Stimulated activated CD4-positive, alpha-beta T cell treated with anti-CD3 and anti-CD28 coated beads, Interleukin-15, amount 100 ng/mL, for 1 hour (primary cell): ENCODE measurements around the gene SLMAP.
"Not testable (repeated sequence)": the region's sequence is repeated elsewhere in the genome, so short reads cannot be mapped to it uniquely, and the experiment has no call there.

Source experiments
- DNase-seq, 2 donors: peaks; one replicate each; pipeline ENCODE4 v3.0.0-alpha.2; 2020; ENCODE audit warnings: low read depth in 1 of 2, low spot score in 1 of 2

The SLMAP gene

DNA sequence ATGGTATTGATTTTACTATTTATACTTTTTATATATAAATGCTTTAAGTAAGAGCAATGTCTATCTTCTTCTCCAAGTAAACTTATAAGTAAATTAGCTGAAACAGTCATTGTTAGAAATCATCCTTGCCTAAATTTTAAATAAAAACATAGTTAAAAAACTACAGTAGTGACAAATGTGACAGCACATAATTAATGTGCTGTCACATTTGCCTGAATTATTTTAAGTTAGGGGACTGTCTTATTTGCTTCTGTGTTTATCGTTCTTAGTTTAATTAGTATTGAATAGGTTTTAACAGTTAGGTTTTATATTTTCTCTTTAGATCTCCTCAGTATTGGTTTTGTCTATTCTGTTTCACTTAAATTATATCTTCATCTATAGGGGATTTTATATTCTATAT, 36.1 kb downstream of the SLMAP start:
- no peak for DNase-seq

DNA sequence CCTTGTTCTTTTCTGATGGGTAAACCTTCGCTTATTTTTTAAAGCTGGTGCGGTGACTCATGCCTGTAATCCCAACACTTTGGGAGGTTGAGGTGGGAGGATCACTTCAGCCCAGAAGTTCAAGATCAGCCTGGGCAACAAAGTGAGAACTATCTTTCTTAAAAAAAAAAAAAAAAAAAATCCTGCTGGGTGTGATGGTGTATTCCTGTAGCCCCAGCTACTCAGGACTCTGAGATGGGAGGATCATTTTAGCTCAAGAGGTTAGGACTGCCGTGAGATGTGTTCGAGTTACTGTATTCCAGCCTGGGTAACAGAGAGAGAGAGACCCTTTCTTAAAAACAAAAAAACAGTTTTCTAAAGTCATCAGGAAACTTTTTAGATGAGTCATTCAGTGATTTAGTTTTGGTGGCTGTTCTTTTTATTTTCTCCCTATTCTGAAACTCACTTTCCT, 37.7 kb downstream of the SLMAP start:
- no peak for DNase-seq

DNA sequence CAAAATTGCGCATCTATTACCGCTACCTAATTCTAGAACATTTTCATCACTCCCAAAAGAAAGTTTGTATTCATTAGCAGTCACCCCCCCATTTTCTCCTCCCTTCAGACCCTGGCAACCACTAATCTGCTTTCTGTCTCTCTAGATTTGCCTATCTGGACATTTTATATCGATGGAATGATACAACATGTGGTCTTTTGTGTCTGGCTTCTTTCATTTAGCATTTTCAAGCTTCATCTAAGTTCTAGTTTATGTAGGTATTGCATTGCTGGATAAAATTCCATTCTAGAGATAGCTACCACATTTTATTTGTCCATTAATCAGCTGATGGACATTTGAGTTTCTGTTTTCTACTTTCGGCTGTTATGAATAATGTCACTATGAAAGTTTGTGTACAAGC, 38.4 kb downstream of the SLMAP start:
- DNase-seq: no peak

DNA sequence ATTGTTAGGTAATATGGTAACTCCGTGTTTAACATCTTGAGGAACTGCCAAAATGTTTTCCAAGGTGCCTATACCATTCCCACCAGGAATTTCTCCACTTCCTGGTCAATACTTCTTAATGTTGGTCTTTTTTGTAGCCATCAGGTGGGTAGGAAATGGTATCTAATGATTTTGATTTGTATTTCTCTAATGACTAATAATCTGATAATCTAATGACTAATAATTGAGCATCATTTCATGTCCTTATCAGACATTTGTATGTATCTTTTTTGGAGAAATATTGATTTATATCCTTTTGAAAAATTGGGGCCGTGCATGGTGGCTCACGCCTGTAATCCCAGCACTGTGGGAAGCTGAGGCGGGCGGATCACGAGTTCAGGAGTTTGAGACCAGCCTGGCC, 38.8 kb downstream of the SLMAP start:
- DNase-seq: no peak

DNA sequence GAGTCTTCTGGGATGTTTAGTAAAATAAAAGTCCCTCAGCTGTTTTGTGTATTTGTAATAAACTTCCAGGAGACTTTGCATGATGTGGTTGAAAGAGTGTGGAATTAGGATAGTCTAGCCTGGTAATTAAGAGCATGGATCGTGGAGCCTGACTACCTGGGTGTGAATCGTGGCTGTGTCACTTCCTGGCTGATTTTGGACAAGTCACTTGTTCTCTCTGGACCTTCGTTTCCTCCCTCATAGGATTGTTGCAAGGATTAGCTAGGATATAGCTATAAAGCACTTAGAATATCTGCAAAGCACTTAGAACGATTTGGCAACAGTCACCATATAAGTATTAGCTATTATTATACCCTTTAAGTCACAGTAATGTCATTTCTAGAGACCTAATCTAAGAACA, 40.2 kb downstream of the SLMAP start:
- no peak for DNase-seq

DNA sequence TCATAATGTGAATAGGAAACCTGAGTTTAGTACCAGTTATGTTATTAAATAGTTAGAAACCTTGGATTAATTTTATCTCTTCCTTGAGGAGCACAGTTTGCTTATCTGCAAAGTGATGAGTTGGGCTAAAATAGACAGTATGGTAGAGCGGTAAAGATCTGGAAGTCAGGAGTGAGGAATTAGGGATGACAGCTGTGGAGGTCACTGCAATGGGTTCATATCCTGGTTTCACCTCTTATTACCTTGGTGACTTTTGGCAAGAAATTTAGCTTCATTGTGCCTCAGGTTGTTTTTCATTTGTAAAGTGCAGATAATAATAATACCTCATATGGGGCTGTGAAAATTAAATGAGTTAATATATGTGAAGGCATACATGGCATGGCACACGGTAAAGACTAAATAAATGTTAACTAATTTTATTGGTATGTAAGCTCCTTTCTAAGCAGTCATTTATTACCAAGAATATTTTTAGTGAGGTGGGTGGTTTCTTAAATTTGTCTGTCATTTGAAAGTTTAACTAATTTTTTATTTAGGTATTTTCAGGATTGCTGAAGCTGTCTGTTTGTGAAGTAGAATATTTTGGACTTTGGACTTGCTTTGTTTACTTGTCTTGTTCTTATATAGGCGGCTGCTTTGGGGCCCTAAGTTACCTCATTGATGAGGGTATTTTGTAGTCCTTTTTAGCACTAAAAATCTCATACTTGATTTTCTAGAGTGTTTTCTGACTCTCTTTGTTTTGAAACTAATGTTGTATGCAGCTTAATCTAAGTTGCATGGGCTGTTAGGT, 41.8 kb downstream of the SLMAP start:
- no peak for DNase-seq

DNA sequence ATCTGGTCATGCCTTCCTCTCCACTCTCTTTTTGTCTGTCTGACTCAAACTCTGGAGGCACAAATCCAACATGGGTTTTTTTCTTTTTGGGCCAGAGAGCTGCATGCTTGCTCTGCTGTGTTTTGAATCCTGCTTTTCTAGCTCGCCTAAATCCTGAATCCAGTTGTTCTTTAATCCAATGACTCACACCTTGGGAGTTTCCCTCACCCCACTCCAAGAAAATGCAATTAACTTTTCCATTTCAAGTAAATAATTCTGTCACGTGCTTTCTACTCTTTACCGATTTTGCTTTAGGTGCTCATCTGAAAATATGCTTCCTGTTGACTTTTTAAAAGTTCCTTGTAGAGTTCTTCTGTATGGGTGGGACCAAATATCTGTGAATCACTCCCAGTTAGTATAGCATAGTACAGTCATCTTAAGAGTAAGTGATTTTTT, 47.6 kb downstream of the SLMAP start:
- DNase-seq: no peak

DNA sequence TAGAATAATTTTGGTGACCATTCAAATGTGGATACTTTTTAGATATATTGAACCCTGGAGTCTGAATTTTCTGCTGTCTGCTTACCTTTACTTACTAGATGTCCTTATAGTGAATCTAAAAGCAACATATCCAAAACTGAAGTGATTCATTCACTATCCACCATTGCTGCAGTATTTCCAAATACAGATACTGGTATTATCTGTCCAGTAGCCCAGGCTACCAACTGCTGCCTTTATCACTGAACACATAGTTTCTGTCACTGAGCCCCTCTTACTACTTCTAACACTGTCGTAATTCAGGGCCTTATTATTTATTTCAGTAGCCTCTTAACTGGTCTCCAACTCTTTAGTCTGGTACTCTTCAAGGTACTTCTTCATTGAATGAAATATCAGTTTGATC, 49.2 kb downstream of the SLMAP start:
- no peak for DNase-seq

DNA sequence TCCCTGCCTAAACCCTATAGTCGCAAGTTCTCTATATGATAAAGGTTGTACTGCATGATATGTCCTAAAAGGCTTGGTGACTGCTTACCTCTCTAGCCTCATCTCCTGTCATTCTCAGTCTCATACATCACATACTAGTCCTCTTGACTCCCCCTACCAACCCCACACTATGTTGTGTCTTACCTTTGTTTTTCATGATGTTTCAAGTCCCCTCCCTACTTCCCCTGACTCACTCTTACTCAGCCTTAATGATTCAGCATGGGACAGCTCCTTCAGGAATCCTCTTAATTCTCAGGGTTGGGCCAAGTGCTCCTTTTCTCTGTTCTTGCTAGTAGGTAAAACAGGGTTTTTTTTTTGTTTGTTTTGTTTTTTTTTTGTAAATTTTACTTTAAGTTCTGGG, 49.6 kb downstream of the SLMAP start:
- no peak for DNase-seq

DNA sequence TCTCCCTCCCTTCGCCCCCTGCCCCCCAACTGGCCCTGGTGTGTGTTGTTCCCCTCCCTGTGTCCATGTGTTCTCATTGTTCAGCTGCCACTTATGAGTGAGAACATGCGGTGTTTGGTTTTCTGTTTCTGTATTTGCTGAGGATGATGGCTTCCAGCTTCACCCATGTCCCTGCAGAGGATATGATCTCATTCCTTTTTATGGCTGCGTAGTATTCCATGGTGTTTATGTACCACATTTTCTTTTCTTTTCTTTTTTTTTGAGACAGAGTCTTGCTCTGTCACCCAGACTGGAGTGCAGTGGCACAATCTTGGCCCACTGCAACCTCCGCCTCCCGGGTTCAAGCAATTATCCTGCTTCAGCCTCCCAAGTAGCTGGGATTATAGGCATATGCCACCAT, 50.1 kb downstream of the SLMAP start:
- not testable (repeated sequence) for DNase-seq

DNA sequence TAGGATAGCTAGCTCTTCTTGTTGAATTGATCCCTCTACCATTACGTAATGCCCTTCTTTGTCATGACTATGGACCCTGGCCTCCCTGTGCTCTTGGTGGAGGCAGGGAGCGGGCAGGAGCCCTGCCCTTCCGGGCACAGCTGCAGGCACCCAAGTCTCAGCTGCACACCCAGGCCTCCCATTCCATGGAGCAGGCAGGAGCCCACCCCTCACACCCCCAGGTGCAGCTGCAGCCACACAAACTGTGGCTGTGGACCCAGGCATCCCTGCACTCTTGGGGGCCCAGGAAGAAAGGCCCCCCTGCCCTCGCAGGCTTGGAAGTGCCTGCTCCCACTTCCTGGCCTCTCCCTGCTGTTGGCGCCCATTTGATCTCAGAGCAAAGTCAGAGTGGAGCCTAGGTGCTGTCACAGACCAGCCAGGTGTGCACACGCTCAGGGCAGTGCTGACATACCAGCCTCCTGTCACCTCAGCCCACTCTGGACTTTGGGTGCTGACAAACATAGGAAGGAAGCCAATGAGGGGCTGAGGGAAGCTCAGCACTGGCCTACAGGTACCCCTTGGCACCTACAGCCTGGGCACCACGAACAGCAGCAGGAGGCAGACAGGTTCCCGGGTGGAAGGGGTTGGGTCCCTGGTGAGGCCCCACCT, 53.0 kb downstream of the SLMAP start:
- DNase-seq: no peak

DNA sequence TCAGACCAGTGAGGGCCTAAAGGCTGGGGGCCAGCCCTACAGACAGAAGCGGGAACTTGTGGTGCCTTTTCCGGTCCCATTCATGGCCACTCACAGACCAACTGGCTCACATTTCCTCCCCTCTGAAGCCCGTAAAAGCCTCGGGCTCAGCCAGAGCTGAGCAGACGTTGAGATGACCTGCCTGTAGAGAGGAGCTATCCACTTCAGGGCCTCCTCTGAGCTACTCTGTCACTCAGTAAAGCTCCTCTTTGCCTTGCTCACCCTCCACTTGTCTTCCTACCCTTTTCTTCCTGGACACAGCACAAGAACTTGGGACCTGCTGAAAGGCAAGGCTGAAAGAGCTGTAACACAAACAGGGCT, 53.5 kb downstream of the SLMAP start:
- no peak for DNase-seq

DNA sequence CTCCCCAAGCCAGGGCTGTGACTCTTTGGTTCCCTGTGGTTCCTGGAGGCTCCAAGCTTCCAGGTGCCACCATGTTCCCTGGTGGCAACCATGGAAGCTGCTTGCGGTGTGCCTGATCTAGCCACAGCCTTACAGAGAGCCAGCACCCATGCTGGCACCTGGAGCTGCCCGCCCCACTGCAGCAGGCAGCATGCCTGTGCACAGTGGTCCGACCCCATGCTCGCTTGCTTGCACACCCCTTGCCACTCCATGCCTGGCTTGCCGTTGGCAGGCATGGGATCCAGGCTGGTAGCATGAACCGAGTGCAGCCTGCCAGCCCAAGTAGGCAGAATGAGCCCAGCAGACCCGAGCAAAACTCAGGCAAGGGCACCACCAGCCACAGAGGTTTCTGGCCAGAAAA, 53.9 kb downstream of the SLMAP start:
- DNase-seq: no peak

DNA sequence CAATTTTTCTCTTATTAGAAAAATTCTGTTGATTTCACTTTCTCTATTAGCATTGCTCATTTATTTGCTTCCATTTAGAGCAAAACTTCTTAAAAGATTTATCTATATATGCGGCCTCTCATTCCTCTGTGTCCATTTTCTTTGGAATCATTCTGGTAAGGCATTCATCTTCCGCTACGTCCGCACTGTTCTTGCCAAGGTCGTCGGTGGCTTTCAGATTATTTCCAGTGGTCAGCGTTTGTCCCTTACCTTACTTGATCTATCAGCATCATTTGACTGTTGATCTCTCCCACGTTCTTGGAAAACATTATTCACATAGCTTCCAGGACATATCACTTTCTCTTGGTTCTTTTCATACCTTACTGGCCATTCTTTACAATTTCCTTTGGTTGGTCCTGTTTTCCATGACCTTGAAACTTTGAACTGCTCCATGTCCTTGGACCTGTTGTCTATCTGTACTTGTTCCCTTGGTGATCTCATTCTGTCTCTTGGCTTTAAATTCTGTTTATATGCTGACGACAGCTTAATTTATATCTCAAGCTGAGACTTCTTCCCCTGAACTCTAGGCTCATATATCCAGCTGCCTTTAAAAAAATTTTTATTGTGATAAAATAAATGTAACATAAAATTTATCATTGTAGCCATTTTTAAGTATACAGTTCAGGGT, 54.5 kb downstream of the SLMAP start:
- no peak for DNase-seq

DNA sequence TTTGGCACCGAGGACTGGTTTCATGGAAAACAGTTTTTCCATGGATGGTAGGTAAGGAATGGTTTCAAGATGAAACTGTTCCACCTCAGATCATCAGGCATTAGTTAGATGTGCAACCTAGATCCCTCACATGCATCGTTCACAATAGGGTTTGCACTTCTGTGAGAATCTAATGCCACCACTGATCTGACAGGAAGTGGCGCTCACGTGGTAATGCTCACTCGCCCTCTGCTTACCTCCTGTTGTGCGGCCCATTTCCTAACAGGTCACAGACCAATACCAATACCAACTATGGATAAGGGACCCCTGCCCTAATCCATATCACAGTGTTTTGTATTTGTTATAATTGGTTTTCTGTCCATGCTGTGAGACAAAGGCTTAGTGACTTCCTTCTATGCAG, 58.9 kb downstream of the SLMAP start:
- peak in 1 of 2 donors; percentile 5 for DNase-seq

DNA sequence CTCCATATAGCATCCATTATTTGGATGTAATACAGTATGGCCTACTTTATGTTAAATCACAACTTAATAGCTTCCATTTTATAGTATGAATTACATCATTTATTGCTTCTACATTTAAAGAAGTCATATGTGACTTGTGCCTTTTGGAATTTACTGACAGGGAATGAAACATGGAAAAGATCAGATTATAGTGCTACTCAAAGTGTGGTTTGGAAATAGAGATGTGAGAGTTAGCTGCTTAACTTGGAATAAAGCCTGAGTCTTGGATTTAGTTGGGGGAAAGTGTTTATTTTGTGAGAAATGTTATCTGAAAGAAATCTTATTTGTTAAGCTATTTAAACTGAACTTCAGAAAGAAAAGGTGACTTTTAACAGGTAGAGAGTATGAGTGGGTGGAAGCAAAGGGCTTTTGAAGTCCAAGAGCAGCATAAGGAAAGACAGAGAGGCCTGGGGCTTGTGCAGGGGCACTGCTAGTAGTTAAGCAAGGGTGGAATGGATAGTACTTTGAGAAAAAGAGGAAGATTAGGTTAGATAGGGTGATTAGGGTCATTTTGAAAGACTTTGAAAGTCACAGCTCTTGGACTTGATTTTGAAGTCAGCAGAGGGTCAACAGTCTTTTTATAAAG, 60.5 kb downstream of the SLMAP start:
- DNase-seq: no peak

DNA sequence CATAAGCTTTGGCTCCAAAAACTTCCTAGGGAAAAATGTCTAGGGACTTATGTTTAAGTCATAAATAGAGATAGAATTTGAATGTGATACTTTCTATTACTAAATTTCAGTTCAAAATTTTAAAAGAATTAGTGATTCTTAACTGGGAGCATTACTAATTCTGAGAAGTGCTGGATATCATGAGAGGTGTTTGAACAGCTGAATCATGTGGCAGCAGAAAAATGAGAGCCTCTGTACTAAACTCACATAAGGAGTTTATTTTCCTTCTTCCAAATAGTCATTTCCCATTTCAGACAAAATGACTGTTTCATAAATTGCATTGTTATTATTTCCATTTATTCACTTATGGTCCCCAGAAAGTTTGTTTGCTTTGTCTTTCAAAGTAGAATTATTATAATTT, 62.7 kb downstream of the SLMAP start:
- DNase-seq: no peak

DNA sequence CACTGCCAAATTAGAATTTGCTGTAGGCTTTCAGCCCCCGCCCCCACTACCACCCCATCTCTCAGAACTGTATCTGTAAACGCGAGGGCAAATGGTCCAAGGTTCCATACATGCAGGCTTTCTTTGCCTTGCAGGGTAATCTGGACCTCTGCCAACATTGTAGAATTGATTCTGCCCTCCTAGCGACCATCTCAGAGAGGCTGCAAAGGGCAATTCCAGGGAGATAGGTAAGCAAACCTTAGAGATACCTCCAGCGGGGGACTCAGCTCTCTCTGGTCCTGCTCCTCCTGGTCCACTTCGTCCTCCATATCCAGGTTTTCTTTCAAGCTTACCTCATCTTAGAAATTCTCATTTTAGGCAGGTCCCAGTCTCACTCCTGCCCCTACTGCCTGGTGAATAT, 64.4 kb downstream of the SLMAP start:
- DNase-seq: no peak

DNA sequence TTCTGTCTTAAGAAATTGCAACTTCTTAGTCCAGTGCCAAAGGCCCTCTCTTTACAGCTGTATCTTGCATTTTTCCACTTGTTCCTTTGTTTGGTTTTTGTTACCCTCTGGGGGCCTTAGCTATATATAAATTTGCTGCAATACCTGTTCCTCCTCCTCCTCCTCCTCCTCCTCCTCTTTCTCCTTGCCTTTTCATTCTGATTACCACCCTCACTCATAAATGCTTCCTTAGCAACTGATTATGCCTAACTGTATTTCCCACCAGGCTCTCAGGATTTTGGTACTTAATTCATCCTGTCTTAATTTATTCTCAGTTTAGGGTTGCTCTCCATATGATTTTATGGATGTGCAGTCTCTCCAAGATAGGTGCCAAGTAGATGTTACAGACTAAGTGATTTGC, 65.7 kb downstream of the SLMAP start:
- DNase-seq: no peak

DNA sequence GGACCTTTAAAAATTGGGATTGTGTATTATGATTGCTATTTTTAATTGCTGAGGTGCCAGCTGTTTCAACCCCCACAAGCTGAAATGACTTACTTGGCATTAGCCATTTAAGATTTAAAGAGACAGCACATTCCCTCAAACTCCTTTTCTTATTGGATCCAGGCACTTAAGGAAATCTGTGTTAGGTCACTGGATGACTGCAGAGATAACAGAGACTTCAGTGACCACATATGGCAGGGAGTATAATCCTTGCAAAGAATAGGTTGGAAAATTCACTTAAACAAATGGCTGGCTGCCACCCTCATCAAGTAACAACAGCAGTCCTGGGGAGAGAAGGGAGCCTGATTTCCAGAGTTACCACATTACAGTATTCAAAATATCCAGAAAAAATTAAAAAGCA, 66.6 kb downstream of the SLMAP start:
- DNase-seq: no peak

DNA sequence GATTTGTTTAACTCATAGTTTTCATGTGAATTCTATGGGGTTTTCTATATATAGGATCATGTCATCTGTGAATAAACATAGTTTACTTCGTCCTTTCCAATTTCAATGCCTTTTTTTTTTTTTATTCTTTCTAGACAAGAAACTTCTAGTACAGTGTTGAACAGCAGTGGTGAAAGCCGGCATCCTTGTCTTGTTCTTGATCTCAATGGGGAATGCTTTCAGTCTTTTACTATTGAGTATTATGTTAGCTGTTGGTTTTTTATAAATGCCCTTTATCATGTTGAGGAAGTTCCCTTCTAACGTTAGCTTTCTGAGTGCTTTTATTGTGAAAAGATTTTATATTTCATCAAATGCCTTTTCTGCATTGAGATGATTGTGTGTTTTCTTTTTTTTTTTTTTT, 69.0 kb downstream of the SLMAP start:
- DNase-seq: no peak
